Measurements from ENCODE around the gene AIG1.

Gene AIG1

DNA sequence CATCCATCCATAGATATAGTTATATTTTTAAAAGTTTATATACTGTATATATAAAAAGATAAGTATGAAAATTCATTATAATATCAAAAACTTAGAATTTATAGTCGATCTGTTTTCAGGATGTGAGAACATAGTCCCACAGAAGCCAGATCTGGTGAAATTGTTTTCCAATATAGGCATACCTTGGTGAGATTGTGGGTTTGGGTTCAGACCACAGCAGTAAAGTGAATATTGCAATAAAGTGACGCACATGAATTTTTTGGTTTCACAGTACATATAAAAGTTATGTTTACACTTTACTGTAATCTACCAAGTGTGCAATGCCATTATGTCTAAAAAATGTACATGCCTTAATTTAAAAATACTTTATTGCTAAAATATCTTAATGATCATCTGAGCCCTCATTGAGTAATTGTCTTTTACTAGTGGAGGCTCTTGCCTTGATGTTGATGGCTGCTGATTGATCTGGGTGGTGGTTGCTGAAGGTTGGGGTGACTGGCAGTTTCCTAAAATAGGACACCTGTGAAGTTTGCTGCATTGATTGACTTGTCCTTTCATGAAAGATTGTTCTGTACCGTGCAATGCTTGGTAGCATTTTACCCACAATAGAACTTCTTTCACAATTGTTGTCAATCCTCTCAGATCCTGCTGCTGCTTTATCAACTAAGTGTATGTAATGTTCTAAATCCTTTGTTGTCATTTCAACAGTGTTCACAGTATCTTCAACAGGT, 29.8 kb downstream of the AIG1 start:
- no peak for DNase-seq (ENCODE audit: extremely low read depth, low read depth)
- H3K4me3 ChIP-seq (replicated peaks; ENCODE audit: low read depth, low read length), result no peak overlapping the region
- TF ChIP-seq, protein P1, sequence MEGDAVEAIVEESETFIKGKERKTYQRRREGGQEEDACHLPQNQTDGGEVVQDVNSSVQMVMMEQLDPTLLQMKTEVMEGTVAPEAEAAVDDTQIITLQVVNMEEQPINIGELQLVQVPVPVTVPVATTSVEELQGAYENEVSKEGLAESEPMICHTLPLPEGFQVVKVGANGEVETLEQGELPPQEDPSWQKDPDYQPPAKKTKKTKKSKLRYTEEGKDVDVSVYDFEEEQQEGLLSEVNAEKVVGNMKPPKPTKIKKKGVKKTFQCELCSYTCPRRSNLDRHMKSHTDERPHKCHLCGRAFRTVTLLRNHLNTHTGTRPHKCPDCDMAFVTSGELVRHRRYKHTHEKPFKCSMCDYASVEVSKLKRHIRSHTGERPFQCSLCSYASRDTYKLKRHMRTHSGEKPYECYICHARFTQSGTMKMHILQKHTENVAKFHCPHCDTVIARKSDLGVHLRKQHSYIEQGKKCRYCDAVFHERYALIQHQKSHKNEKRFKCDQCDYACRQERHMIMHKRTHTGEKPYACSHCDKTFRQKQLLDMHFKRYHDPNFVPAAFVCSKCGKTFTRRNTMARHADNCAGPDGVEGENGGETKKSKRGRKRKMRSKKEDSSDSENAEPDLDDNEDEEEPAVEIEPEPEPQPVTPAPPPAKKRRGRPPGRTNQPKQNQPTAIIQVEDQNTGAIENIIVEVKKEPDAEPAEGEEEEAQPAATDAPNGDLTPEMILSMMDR (IDR thresholded peaks at IDR 0.05; ENCODE audit: low read depth, low read length, missing control alignments), result no peak

DNA sequence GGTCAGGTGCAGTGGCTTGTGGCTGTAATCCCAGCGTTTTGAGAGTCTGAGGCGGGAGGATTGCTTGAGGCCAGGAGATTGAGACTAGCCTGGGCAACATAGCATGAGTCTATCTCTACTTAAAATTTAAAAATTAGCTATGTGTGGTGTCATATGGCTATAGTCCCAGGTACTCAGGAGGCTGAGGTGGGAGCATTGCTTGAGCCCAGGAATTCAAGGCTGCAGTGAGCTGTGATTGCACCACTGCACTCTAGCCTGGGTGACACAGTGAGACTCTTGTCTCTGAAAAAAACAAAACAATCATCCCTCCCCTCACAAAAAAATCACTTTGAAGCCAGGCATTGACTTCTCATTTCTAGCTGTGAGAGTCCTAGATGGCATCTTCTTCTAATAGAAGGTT, 32.1 kb downstream of the AIG1 start:
- H3K4me3 ChIP-seq (replicated peaks; ENCODE audit: low read depth, low read length), result no peak overlapping the region
- TF ChIP-seq, protein P1 (IDR thresholded peaks at IDR 0.05; ENCODE audit: low read depth, low read length, missing control alignments), result no peak
- no peak for DNase-seq (ENCODE audit: extremely low read depth, low read depth)

DNA sequence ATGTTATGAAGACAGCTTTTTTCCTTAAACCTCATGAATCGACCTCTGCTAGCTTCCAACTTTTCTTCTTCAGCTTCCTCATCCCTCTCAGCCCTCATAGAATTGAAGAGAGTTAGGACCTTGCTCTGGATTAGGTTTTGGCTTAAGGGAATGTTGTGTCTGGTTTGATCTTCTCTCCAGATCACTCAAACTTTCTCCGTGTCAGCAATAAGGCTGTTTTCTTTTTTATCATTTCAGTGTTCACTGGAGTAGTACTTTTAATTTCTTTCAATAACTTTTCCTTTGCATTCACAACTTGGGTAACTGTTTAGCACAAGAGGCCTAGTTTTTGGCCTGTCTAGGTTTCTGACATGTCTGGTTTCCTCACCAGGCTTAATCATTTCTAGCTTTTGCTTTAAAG, 32.6 kb downstream of the AIG1 start:
- H3K4me3 ChIP-seq (replicated peaks; ENCODE audit: low read depth, low read length), result no peak overlapping the region
- TF ChIP-seq, protein P1 (IDR thresholded peaks at IDR 0.05; ENCODE audit: low read depth, low read length, missing control alignments), result no peak
- no peak for DNase-seq (ENCODE audit: extremely low read depth, low read depth)

DNA sequence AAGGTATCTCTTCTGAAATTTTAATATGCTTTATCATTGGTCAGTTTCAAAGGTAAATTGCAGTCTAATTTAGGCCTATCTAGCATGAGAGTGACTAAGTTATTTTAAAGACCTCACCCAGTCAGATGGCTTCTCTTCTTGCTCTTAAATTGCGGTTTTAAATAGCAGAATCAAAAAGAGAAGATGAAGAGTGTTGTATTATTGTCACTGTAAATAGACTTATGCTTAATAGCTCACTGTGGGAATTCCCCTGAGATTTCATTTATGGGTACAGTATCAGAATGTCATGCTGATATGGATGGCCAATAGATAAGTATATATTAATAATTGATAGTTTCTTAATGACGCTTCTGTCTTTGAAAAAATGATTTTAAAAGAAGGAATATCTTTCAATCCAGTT, 35.7 kb downstream of the AIG1 start:
- TF ChIP-seq, protein P1 (IDR thresholded peaks at IDR 0.05; ENCODE audit: low read depth, low read length, missing control alignments), result no peak
- DNase-seq (ENCODE audit: extremely low read depth, low read depth), result no peak
- no peak overlapping the region for H3K4me3 ChIP-seq (replicated peaks; ENCODE audit: low read depth, low read length)

DNA sequence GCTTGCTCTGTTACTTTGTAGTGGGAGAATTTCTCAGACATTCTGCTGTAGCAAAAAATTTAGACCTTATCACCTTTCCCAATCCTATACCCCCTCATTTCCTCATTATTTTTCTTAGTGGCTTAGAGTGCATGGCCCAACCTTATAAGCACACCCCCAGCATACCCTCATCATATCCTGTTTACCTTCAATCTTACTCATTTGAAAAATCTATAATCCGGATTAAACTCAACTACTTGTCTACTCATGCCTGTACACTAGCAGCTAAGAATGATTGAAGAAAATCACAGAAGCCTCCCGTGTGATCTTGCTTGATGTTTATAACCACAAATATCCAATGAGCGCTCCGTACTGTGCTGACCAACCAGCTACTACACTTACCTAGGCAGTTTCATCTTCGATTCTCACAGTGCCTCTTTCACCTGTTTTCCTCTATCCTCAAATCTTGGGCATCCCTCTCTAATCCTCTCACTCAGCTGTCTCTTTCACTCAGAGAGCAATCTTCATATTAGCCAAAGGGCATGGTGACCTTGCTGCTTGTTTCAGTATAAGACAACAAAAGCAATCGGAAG, 36.6 kb downstream of the AIG1 start:
- TF ChIP-seq, protein P1 (IDR thresholded peaks at IDR 0.05; ENCODE audit: low read depth, low read length, missing control alignments), result no peak
- DNase-seq (ENCODE audit: extremely low read depth, low read depth), result no peak
- H3K4me3 ChIP-seq (replicated peaks; ENCODE audit: low read depth, low read length), result no peak overlapping the region

DNA sequence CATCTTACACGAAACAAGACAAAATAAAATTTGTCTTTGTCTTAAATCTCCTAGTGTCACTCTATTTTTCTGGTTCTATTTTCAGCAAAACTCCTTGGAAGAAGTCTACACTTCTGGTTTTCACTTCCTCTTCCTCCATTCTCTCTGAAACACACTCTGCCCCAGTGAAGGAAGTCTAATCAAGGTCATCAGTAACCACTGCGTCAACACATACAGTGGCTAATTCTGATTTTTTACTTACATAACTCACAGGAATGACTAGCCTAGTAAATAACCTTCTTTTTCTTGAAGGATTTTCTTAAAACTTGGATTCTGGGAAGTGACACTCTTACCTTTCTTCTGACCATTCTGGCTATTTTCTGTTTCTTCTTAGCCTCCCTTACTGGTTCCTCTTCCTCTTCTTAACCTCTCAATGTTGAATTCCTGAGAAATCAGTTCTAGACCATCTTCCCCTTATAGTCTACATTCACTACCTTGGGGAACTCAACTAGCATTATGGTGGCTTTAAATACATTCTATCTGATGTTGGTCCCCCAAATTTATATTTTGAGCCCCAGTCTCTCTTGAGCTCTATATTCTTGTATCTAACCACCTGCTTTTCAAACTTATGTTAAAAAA, 37.5 kb downstream of the AIG1 start:
- TF ChIP-seq, protein P1 (IDR thresholded peaks at IDR 0.05; ENCODE audit: low read depth, low read length, missing control alignments), result no peak
- no peak for DNase-seq (ENCODE audit: extremely low read depth, low read depth)
- H3K4me3 ChIP-seq (replicated peaks; ENCODE audit: low read depth, low read length), result no peak overlapping the region

All from HFF-Myc (cell line).